Activated T-helper 9 cell treated with anti-CD3 and anti-CD28 coated beads, Interleukin-2, amount 50 U/mL, for 16 hours (primary cell): ENCODE measurements around the gene CEMIP.

Source experiments
- DNase-seq: peaks from one replicate; pipeline ENCODE4 v3.0.0-alpha.2; 2020; ENCODE audit warnings: low read depth

The CEMIP gene

GRCh38 chr15:80825361-80826030, 46.3 kb downstream of the CEMIP start:
- DNase-seq: no peak

- DNase-seq: no peak
Observed at GRCh38 chr15:80828796-80829195, 49.6 kb downstream of the CEMIP start.

- no peak for DNase-seq
Observed at GRCh38 chr15:80830677-80831076, 51.5 kb downstream of the CEMIP start.

- no peak for DNase-seq
Observed at GRCh38 chr15:80831192-80831591, 52.0 kb downstream of the CEMIP start.

- DNase-seq: no peak
Observed at GRCh38 chr15:80831606-80832224, 52.5 kb downstream of the CEMIP start.

GRCh38 chr15:80832686-80833085, 53.5 kb downstream of the CEMIP start:
- no peak for DNase-seq

- no peak for DNase-seq
Observed at GRCh38 chr15:80834402-80834801, 55.2 kb downstream of the CEMIP start.

GRCh38 chr15:80834906-80835305, 55.7 kb downstream of the CEMIP start:
- DNase-seq: no peak

GRCh38 chr15:80835336-80835735, 56.2 kb downstream of the CEMIP start:
- DNase-seq: no peak

- no peak for DNase-seq
Observed at GRCh38 chr15:80836223-80836622, 57.1 kb downstream of the CEMIP start.

- no peak for DNase-seq
Observed at GRCh38 chr15:80837006-80837405, 57.8 kb downstream of the CEMIP start.

GRCh38 chr15:80838012-80838411, 58.8 kb downstream of the CEMIP start:
- DNase-seq: no peak

GRCh38 chr15:80838666-80839065, 59.5 kb downstream of the CEMIP start:
- DNase-seq: no peak

GRCh38 chr15:80839764-80840130, 60.6 kb downstream of the CEMIP start:
- DNase-seq: no peak

GRCh38 chr15:80840182-80841130, 61.3 kb downstream of the CEMIP start:
- no peak for DNase-seq

- DNase-seq: no peak
Observed at GRCh38 chr15:80841541-80841940, 62.4 kb downstream of the CEMIP start.

- DNase-seq: no peak
Observed at GRCh38 chr15:80844011-80844732, 65.0 kb downstream of the CEMIP start.

GRCh38 chr15:80846031-80846815, 67.1 kb downstream of the CEMIP start:
- DNase-seq: no peak

GRCh38 chr15:80849308-80849707, 70.1 kb downstream of the CEMIP start:
- no peak for DNase-seq

GRCh38 chr15:80850941-80851451, 71.8 kb downstream of the CEMIP start:
- no peak for DNase-seq

GRCh38 chr15:80852676-80853075, 73.5 kb downstream of the CEMIP start:
- DNase-seq: no peak
